GM12873 (cell line): ENCODE results near the gene INPP5D.

Experiments used
- CTCF ChIP-seq: IDR thresholded peaks from 2 replicates; pipeline ENCODE4 v1.5.1; 2012; ENCODE audit warnings: low read depth, mild to moderate bottlenecking, moderate library complexity, low read length, control low read depth; ENCODE audit not compliant: insufficient read depth; ENCODE audit errors: missing control alignments

The INPP5D gene

GRCh38 chr2:233255151-233255550 lies 195.0 kb downstream of the INPP5D start:
- no peak for TF ChIP-seq CTCF

GRCh38 chr2:233256048-233256447 lies 195.9 kb downstream of the INPP5D start:
- TF ChIP-seq CTCF, result no peak
